Erythroblast (primary cell): ENCODE measurements around the gene CMA1.

Source experiments
- GATA1 ChIP-seq: IDR thresholded peaks from 2 replicates; pipeline ENCODE4 v1.6.1; 2011; ENCODE audit warnings: low read depth, mild to moderate bottlenecking, control low read depth, low read length, moderate library complexity
- POLR2A ChIP-seq: IDR thresholded peaks from 2 replicates; pipeline ENCODE4 v1.6.1; 2011; ENCODE audit warnings: mild to moderate bottlenecking, low read length

DNA sequence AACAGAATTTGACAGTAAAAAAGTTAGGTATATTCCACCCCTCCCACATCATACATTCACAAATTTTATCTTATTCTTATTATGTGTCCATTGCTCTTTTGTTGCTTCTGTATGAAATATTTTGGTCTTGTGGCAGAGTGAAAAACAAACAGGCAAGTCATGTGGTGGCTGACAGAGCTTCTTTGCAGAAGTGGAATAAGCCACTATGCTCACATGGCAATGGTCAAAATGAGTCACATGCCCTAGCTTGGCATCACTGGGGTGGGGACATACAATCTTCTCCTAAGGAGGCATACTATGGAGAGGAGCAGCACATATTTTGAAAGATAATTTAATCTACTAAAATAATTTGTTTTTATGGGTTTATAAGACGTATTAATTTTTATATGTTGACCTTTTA lies 27.7 kb upstream of the CMA1 start:
- TF ChIP-seq POLR2A = no peak
- TF ChIP-seq GATA1 = no peak
